HG03095 (cell line): ENCODE results near the gene CXCR2.
"Not testable (repeated sequence)": the region's sequence is repeated elsewhere in the genome, so short reads cannot be mapped to it uniquely, and the experiment has no call there.

ENCODE experiments used
- ATAC-seq: cut with Tn5 transposase; IDR thresholded peaks from one replicate; pipeline ENCODE4 v1.9.1; 2021; ENCODE audit warnings: moderate library complexity; ENCODE audit not compliant: unreplicated experiment

The CXCR2 gene

GRCh38 chr2:218125626-218126080 is at the start of gene CXCR2:
CXCR2 (plus strand) TSS chr2:218126028; CDS start chr2:218134802, 8,774 bp downstream.
- no peak for ATAC-seq

- ATAC-seq = no peak
These were observed 48.2 kb upstream of the CXCR2 start for GRCh38 chr2:218077464-218078216.

- ATAC-seq = no peak
These were observed 45.6 kb upstream of the CXCR2 start for GRCh38 chr2:218079943-218080913.

GRCh38 chr2:218081063-218081462 is 44.8 kb upstream of the CXCR2 start:
- peak; percentile 92 for ATAC-seq

GRCh38 chr2:218081695-218082094 is 44.1 kb upstream of the CXCR2 start:
- no peak for ATAC-seq

GRCh38 chr2:218082586-218083351 is 43.1 kb upstream of the CXCR2 start:
- ATAC-seq = no peak

GRCh38 chr2:218083352-218083676 is 42.5 kb upstream of the CXCR2 start:
- no peak for ATAC-seq

- ATAC-seq = no peak
These were observed 39.4 kb upstream of the CXCR2 start for GRCh38 chr2:218086478-218086877.

GRCh38 chr2:218089259-218089658 is 36.6 kb upstream of the CXCR2 start:
- no peak for ATAC-seq

GRCh38 chr2:218091746-218092145 is 34.1 kb upstream of the CXCR2 start:
- ATAC-seq = no peak

- no peak for ATAC-seq
These were observed 31.9 kb upstream of the CXCR2 start for GRCh38 chr2:218093879-218094278.

- no peak for ATAC-seq
These were observed 30.0 kb upstream of the CXCR2 start for GRCh38 chr2:218095853-218096252.

- no peak for ATAC-seq
These were observed 27.9 kb upstream of the CXCR2 start for GRCh38 chr2:218097975-218098374.

GRCh38 chr2:218108834-218109233 is 17.0 kb upstream of the CXCR2 start:
- not testable (repeated sequence) for ATAC-seq

GRCh38 chr2:218121789-218122188 is 4.0 kb upstream of the CXCR2 start:
- not testable (repeated sequence) for ATAC-seq

- ATAC-seq = not testable (repeated sequence)
These were observed 3.5 kb upstream of the CXCR2 start for GRCh38 chr2:218122286-218122685.

- no peak for ATAC-seq
These were observed 1.8 kb upstream of the CXCR2 start for GRCh38 chr2:218123986-218124385.

- no peak for ATAC-seq
These were observed 733 bp upstream of the CXCR2 start for GRCh38 chr2:218125095-218125494.

GRCh38 chr2:218127929-218128455 is 2.2 kb downstream of the CXCR2 start:
- no peak for ATAC-seq

GRCh38 chr2:218128781-218129457 is 3.1 kb downstream of the CXCR2 start:
- no peak for ATAC-seq
